Stimulated activated CD4-positive, alpha-beta T cell treated with anti-CD3 and anti-CD28 coated beads, TNF-alpha, amount 100 ng/mL, for 1 hour (primary cell): ENCODE results near the gene LPCAT3.

Source experiments
- DNase-seq, 3 donors: peaks; one replicate each; pipeline ENCODE4 v3.0.0-alpha.2; 2020; ENCODE audit warnings: low read depth in 3 of 3, low spot score in 1 of 3

LPCAT3 gene

GRCh38 chr12:6965026-6965661, 53.1 kb downstream of the LPCAT3 start:
- DNase-seq, result peak; percentile 77 to 85 (median 80)

GRCh38 chr12:6964605-6965025, 53.7 kb downstream of the LPCAT3 start:
- no peak for DNase-seq

- no peak for DNase-seq
Observed at GRCh38 chr12:6963791-6964413, 54.4 kb downstream of the LPCAT3 start.

- no peak for DNase-seq
Observed at GRCh38 chr12:6963016-6963731, 55.1 kb downstream of the LPCAT3 start.

- DNase-seq, result no peak
Observed at GRCh38 chr12:6962285-6963015, 55.8 kb downstream of the LPCAT3 start.

GRCh38 chr12:6961695-6962284, 56.5 kb downstream of the LPCAT3 start:
- no peak for DNase-seq

GRCh38 chr12:6961278-6961694, 57.0 kb downstream of the LPCAT3 start:
- DNase-seq, result peak; percentile 86 to 89 (median 87)

- no peak for DNase-seq
Observed at GRCh38 chr12:6960593-6961277, 57.5 kb downstream of the LPCAT3 start.

GRCh38 chr12:6959805-6960592, 58.3 kb downstream of the LPCAT3 start:
- no peak for DNase-seq

- peak in 2 of 3 donors; percentile 52 to 54 for DNase-seq
Observed at GRCh38 chr12:6959058-6959804, 59.0 kb downstream of the LPCAT3 start.

GRCh38 chr12:6958609-6959057, 59.6 kb downstream of the LPCAT3 start:
- DNase-seq, result no peak

- DNase-seq, result no peak
Observed at GRCh38 chr12:6957741-6958608, 60.3 kb downstream of the LPCAT3 start.

GRCh38 chr12:6957151-6957701, 61.0 kb downstream of the LPCAT3 start:
- no peak for DNase-seq

- DNase-seq, result no peak
Observed at GRCh38 chr12:6956021-6956727, 62.1 kb downstream of the LPCAT3 start.

GRCh38 chr12:6955108-6956020, 62.9 kb downstream of the LPCAT3 start:
- DNase-seq, result no peak
